Measurements from ENCODE around the gene LRP11.
A peak's percentile ranks its signal among the peaks of the same experiment; 100 is the strongest.
"Not testable (repeated sequence)": the region's sequence is repeated elsewhere in the genome, so short reads cannot be mapped to it uniquely, and the experiment has no call there.

Gene LRP11

DNA sequence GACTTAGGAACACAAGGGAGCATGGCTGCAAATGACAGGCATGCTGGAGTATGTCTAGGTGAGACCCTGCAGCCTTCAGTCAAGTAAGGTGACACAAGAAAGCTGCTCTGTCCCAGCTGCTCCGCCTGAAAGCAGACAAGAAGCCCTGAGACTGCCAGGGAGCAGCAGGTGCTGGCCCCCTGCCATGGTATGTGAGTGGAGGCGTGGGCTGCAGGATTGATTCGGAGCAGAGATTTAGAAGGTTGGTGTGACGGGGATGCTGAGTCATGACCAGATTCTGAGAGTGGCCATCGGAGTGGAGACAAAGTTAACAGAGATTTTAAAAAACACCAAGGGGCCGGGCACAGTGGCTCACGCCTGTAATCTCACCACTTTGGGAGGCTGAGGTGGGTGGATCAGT lies 17.8 kb downstream of the LRP11 start:
- DNase-seq = no peak

- no peak for DNase-seq
Observed at GRCh38 chr6:149845549-149845948, 18.6 kb downstream of the LRP11 start.

DNA sequence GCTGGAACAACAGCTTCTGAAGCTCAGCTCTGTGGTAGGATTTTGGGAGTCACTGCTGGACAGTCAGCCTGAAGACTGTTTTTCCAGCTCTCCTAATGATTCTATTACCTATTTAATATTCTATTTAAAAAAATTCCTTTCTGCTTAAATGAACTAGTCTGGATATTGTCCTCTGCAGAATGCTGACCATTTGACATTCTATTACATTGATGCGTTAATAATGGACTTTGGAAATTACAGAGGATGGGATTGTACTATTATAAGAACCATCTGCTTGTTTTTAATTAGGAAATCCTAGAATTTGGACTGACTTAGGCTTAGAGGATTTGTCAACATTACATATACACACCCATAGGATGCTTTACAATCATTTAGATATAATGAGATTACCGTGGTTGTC lies 19.7 kb downstream of the LRP11 start:
- DNase-seq = no peak

- not testable (repeated sequence) for DNase-seq
Observed at GRCh38 chr6:149844036-149844435, 20.1 kb downstream of the LRP11 start.

DNA sequence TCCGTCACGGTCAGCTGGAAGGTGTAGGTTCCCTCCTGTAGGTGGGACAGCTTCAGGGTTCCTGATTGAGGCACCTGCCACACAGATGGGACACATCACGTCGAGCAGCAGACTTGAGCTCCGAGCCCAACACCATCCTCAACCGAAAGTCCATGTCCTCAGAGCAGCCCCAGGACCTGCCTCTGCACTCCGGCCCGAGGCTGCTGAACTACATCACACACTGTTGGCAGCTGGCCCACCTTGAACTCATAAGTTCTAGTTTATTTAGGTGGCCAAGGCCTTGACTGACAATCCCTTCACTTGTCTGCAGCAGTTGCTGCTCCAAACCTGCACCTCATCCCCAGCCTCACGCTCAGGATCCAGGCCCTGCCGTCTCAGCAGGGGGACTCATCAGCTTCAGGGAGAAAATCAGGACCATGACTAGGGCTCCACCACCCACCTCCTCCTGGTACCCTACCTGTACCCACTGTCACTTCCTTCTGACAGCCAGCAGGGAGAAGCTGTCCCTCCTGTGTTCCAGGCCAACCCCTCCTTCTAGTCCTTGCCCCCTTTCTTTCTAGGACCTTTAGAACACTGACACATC lies 21.0 kb downstream of the LRP11 start:
- no peak for DNase-seq

DNA sequence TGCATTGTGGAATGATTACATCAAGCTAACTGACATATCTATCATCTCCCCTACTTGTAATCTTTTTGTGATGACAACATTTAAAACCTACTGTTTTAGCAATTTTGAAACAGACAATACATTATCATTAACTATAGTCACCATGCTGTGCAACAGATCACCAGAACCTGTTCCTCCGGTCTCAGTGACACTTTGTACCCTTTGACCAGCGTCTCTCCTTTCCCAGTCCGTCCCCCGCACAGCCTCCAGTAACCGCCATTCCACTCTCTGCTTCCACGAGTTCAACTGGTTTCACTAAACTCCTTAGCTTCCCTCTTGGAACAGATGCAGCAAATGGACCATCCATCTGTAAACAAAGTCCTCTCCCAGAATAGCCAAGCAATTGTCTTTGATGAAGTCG lies 21.8 kb downstream of the LRP11 start:
- no peak for DNase-seq

DNA sequence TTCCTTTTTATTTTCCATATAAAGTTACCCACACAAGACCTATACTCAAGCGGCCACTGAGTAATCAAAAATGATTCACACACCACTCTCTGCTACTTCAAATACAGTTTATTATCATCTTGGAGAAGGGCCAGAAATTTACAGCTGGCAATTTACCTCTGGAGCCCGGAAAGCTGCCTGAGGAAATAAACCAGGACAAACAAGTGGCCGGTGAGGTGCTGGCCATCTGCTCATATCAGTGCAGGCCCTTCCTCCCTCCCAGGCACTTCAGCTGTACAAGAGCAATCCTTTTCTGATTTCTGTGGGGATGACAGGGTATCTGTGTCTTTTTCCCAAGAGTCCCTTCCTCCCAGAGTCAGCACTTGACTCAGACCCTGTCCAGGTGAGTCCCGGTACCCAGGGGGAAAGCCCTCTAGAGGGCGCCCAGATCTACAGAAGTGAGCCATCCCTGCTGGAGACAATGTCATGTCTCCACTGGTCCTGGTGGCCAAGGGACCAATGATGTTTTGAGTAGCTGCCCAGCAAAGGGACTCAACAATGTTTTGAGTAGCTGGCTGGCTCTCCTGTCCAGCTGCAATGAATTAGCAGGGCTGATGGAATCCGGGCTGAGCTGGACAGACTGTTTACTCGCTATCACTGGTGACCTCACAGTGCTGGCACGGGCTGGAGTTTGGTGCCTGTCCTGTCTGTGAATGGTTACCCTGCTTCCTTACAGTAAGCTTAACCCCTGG lies 23.6 kb downstream of the LRP11 start:
- DNase-seq = peak; percentile 77

DNA sequence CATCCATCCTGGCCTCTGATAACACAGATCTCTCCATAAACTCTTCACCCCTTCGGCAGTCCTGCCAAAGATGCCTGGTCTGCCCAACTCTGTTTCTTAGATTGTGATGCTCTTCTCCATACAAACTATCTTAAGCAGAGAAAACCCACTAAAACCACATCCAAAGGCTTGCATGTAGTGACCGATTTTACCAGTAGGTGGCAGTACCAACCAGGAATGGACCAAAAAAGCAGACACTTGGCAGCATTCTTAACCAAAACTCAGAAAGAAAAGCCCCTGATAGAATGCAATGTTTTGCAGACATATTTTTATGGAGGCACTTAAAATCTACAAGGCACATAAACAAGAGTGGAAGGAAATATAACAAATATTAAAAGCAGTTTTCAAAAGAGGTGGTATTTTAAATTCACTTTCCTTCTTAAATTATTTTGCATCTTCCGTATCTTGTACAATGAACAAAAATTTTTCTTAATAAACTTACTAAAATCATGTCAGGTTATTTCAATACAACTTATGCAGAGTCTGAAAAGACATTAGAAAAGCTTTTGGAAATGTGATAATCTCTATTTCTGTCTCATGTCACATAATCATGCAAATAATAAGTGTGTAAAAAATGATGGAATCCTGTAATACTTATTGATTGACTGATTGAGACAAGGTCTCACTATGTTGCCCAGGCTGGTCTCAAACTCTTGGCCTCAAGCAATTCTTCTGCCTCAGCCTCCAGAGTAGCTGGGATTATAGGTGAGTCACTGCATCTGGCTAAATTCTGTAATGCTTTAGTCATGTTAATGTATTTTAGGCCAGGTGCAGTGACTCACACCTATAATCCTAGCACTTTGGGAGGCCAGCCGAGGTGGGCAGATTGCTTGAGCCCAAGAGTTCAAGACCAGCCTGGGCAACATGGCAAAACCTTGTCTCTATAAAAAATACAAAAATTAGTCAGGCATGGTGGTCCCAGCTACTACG lies 29.4 kb downstream of the LRP11 start:
- no peak for DNase-seq

DNA sequence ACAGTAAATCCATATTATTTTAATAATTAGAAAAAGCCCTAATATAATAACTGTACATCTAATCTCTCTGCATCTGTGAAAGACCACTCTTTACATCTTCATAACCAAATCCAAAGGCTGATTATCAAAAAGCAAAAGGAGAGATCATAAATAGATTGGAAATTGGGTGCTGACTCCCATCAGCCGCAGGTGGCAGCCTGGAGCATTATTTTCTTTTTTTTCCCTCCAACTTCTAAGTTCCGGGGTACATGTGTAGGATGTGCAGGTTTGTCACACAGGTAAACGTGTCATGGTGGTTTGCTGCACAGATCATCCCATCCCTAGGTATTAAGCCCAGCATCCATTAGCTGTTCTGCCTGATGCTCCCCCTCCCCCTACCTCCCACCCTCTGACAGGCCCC lies 30.5 kb downstream of the LRP11 start:
- DNase-seq = no peak

- DNase-seq = no peak
Observed at GRCh38 chr6:149831308-149831820, 32.8 kb downstream of the LRP11 start.

DNA sequence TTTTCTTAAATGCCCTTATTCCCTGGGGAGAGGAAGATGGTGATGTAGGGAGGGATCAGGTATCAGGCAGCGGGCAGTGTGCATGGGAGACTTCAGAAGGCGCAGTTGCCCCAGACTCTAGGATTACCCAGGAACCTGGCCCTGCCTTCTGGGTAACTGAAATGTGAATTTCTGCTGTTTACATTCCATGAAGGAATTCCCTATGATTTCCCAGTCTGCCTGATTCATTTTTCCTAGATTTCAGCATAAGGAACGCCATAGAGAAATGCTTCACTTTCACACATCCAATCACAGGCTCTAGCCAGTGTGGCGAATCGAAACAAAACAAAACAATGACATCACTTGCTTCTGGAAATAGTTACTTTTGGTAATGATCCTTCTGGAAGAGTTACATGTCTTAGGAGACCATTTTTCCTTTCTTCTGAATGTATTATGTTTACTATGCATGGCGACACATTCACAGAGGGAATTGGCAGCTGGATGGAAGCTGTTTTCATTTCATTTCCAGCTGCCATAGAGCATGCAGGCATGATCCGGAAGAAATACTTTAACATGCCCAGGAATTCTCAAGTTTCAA lies 33.3 kb downstream of the LRP11 start:
- DNase-seq = no peak

GRCh38 chr6:149825292-149825691 lies 38.9 kb downstream of the LRP11 start:
- DNase-seq = no peak

GRCh38 chr6:149823013-149823412 lies 41.1 kb downstream of the LRP11 start:
- no peak for DNase-seq

DNA sequence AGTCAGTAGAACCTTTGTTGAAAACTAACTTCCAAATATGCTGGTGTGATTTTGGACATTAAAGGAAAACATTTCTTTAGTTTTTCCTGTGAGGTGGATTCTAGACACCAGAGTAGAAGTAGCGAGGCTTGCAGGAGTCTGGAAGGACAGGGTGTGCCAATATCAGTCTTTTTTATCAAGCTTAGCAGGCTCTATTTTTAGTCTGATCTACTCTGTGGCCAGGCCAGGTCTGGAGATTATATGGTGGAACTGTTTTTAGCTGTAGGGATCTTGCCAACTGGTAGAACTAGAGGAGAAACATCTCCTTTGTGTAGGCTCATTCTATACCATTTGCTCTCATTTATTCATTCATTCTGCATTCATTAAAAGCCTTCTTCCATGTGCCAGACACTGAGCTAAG lies 42.7 kb downstream of the LRP11 start:
- DNase-seq = no peak

DNA sequence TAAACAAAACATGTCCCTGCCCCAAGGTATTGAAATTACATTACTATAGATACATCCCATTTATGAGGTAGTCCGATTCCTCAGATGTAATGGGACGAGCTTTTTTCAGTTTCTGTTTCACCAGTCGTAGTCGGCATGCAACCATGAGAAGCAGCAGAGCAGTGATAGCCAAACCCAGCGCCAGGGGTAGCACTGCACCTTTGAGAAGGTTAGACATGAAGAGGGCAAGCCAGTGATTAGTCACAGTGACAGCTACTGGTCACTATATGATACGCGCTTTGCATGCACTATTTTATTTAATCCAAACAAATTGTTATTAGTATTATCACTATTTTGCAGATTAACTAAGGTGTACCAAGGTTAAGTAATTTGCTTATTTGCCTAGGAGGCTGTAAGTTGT lies 43.7 kb downstream of the LRP11 start:
- DNase-seq = no peak

GRCh38 chr6:149815788-149816187 lies 48.4 kb downstream of the LRP11 start:
- DNase-seq = no peak

DNA sequence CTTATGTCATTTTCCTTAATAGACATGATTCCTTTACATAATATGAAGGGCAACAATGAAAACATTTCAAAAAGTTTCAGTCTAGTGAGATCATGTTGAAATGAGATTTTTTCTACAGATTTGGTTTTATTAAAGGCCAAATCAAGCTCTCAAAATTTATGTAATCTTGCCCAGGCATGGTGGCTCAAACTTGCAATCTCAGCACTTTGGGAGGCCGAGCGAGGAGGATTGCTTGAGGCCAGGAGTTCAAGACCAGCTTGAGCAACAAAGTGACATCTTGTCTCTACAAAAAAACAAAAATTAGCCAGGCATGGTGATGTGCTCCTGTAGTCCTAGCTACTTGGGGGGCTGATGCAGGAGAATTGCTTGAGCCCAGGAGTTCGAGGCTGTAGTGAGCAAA lies 50.8 kb downstream of the LRP11 start:
- no peak for DNase-seq

GRCh38 chr6:149809798-149810197 lies 54.4 kb downstream of the LRP11 start:
- DNase-seq = no peak

GRCh38 chr6:149806127-149806526 lies 58.0 kb downstream of the LRP11 start:
- DNase-seq = no peak

DNA sequence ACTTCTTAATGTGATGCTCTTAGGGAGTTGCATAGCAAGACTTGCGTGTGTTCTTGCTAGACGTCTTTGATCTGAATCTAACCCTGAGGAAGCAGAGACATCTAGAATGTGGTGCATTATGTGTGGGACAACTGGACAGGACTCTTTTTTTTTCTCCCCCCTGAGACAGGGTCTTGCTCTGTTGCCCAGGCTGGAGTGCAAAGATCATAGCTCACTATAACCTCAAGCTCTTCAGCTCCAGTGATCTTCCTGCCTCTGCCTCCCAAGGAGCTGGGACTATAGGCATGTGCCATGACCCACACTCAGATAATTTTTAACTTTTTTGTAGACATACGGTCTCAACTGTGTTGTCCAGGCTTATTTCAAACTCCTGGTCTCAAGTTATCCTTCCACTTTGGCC lies 80.6 kb downstream of the LRP11 start:
- no peak for DNase-seq

DNA sequence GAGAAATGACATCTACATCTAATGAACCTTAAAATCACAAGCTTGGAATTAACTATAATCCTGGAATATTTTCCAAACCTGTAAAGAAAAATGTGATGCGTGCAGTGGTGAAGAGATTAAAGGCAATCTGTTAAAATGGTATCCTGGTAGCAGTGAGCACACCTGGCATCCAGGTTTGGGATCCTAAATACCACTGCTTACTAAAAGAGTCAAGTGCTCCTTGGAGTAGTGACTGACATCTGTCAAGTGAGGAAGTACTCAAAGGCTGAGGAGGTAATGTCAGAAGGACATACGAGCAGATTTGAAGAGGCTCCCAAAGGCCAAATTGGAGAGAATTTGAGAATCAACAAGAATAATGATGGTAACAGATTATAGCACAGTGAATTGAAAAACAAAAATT lies 81.8 kb downstream of the LRP11 start:
- DNase-seq = no peak

GRCh38 chr6:149781715-149782114 lies 82.4 kb downstream of the LRP11 start:
- no peak for DNase-seq

- no peak for DNase-seq
Observed at GRCh38 chr6:149779644-149779963, 84.6 kb downstream of the LRP11 start.

All from COR-L47 (cell line).